ENCODE results near the gene GPR75. TPM values are rescaled to one million over a fixed set of nuclear protein-coding genes. Genes with fewer than 3 reads are reported as not detected.

Gene GPR75
- total and polyA plus RNA-seq, 2 of the 13 experiments (the other 11 are each of a cell fraction or from before 2014, with no cell fraction given), result 3.3 to 4.1 TPM

GRCh38 chr2:53828331-53828730 is 31.4 kb downstream of the GPR75 start:
- H3K27ac ChIP-seq (ENCODE audit: extremely low read length, insufficient read depth, low read length), result peak overlapping the region; percentile 93
- ATAC-seq (no peak), FAIRE-seq (no peak), DNase-seq (ENCODE audit: low spot score) (no peak)
- H3K27me3 ChIP-seq (ENCODE audit: control insufficient read depth in 1 of 2, insufficient read depth in 2 of 2, low read length in 2 of 2), result no peaks in the 10 kb centered on the region
- H3K9me3 ChIP-seq (ENCODE audit: low read length), result no peaks in the 10 kb centered on the region
- POLR2A ChIA-PET, result no interaction called here
- intact Hi-C loops (cut with micrococcal nuclease; ENCODE audit: unreplicated experiment), result no loop called here
- peaks cover 53% of the 10 kb centered on the region for H3K4me1 ChIP-seq (ENCODE audit: insufficient read depth, low read length)
- no peak overlapping the region for H3K9ac ChIP-seq (ENCODE audit: insufficient read depth, low read depth, low read length)
- no peaks in the 10 kb centered on the region for H3K36me3 ChIP-seq (replicated peaks in 1 of 2; ENCODE audit: control insufficient read depth in 1 of 2, insufficient read depth in 2 of 2, low read length in 2 of 2)
- H3K4me3 ChIP-seq (replicated peaks in 1 of 3; ENCODE audit: insufficient read depth in 1 of 3, low read depth in 2 of 3, low read length in 3 of 3), result no peak overlapping the region
- in situ Hi-C loops (cut with HindIII; ENCODE audit: extremely low pct_ligation_motif_present, low pct_unique_long_range_greater_than_20kb), result no loop called here
- H3K79me2 ChIP-seq (ENCODE audit: insufficient read depth, low read length), result no peaks in the 10 kb centered on the region
- CTCF ChIA-PET (ENCODE audit: low intra/inter-chr PET ratio, low total read pairs), result no interaction called here
- no peak overlapping the region for H2AFZ ChIP-seq (ENCODE audit: low read length)
- 0 out of 2 replicates have a peak, but pooled peaks have one; percentile 13 for TF ChIP-seq ELF3 (CRISPR knock-in tag; IDR thresholded peaks at IDR 0.05)
- 0 out of 4 replicates have a peak, but pooled peaks of 1 of the 2 experiments have one; percentile 16 for TF ChIP-seq KLF16 (CRISPR knock-in tag; IDR thresholded peaks at IDR 0.05)
- peak; percentile 48; the same call in 1 of the 2 replicates for TF ChIP-seq RXRB (CRISPR knock-in tag; IDR thresholded peaks at IDR 0.05; ENCODE audit: borderline replicate concordance)
- TF ChIP-seq MAF1 (CRISPR knock-in tag; IDR thresholded peaks at IDR 0.05; ENCODE audit: borderline replicate concordance), result no peak
- TF ChIP-seq ZNF264 (CRISPR knock-in tag; IDR thresholded peaks at IDR 0.05), result peak; percentile 100
- no peak overlapping the region for H3K4me2 ChIP-seq (ENCODE audit: low read depth, low read length)
- 94% methylated on average over 4 of the region's 4 CpGs for WGBS (ENCODE audit: low lambda C conversion rate)
- no peaks in the 10 kb centered on the region for H4K20me1 ChIP-seq (ENCODE audit: insufficient read depth, low read length)
- no TSS peak for BruUV-seq (replicated peaks)

- WGBS (ENCODE audit: low lambda C conversion rate), result 26% methylated on average over 3 of the region's 3 CpGs
- Histone ChIP-seq H3K4me3 (replicated peaks in 1 of 3; ENCODE audit: insufficient read depth in 1 of 3, low read depth in 2 of 3, low read length in 3 of 3) (peak overlapping the region in 1 of 3 experiments; percentile 16; a peak in 1 of 6 replicates), H3K9me3 (ENCODE audit: low read length) (no peaks in the 10 kb centered on the region), H3K4me2 (ENCODE audit: low read depth, low read length) (peak overlapping the region; percentile 61), H3K79me2 (ENCODE audit: insufficient read depth, low read length) (no peaks in the 10 kb centered on the region), H2AFZ (ENCODE audit: low read length) (no peak overlapping the region), H3K27ac (ENCODE audit: extremely low read length, insufficient read depth, low read length) (peak overlapping the region; percentile 93), H3K27me3 (ENCODE audit: control insufficient read depth in 1 of 2, insufficient read depth in 2 of 2, low read length in 2 of 2) (no peaks in the 10 kb centered on the region), H4K20me1 (ENCODE audit: insufficient read depth, low read length) (no peaks in the 10 kb centered on the region), H3K36me3 (replicated peaks in 1 of 2; ENCODE audit: control insufficient read depth in 1 of 2, insufficient read depth in 2 of 2, low read length in 2 of 2) (no peaks in the 10 kb centered on the region), H3K4me1 (ENCODE audit: insufficient read depth, low read length) (peaks cover 53% of the 10 kb centered on the region), H3K9ac (ENCODE audit: insufficient read depth, low read depth, low read length) (peak overlapping the region; percentile 68)
- peak; percentile 13 for ATAC-seq
- BruUV-seq (replicated peaks), result TSS peak; percentile 66
- CTCF ChIA-PET (ENCODE audit: low intra/inter-chr PET ratio, low total read pairs), result no interaction called here
- in situ Hi-C loops (cut with HindIII; ENCODE audit: extremely low pct_ligation_motif_present, low pct_unique_long_range_greater_than_20kb), result no loop called here
- intact Hi-C loops (cut with micrococcal nuclease; ENCODE audit: unreplicated experiment), result loop anchor here (1.0 to 2.0 kb wide), 3 partner anchors 24 to 142 kb away; partner anchors contain the start of genes ASB3 and ERLEC1
- DNase-seq (ENCODE audit: low spot score), result no peak
- POLR2A ChIA-PET, result interaction anchor here (1.0 to 1.2 kb wide), 3 partner anchors 11 to 142 kb away, joined by 4 to 10 read pairs (median 5); partner anchors contain the start of genes ASB3 and ERLEC1
- FAIRE-seq, result no peak
- TF ChIP-seq ZNF563 (CRISPR knock-in tag; IDR thresholded peaks at IDR 0.05) (no peak), E2F5 (CRISPR knock-in tag; conservative IDR thresholded peaks at IDR 0.05) (no peak), ZBTB39 (CRISPR knock-in tag; IDR thresholded peaks at IDR 0.05) (no peak), ZFP91 (CRISPR knock-in tag; IDR thresholded peaks at IDR 0.05; ENCODE audit: borderline replicate concordance) (peak; percentile 45; the same call in 1 of the 2 replicates), ZNF543 (CRISPR knock-in tag; IDR thresholded peaks at IDR 0.05) (0 out of 2 replicates have a peak, but pooled peaks have one; percentile 14), KDM3A (CRISPR knock-in tag; IDR thresholded peaks at IDR 0.05; ENCODE audit: low read depth) (no peak), ZNF121 (CRISPR knock-in tag; IDR thresholded peaks at IDR 0.05) (no peak)
Observed at GRCh38 chr2:53827398-53828175, 32.2 kb downstream of the GPR75 start.
